Gastrocnemius medialis (tissue), 4 donors: ENCODE data around the gene ATG4B.

ENCODE experiments used
- CTCF ChIP-seq, 5 experiments: fragments of 450-650 bp in 3 of 5; fragments of 200-600 bp in 2 of 5; sonication (generic) in 2 of 5; IDR thresholded peaks in 4 of 5; conservative IDR thresholded peaks in 1 of 5; 1 replicate in 4 of 5; 2 replicates in 1 of 5; pipeline ENCODE4 v1.5.1; 2016 to 2019; ENCODE audit warnings: antibody characterized with exemption in 5 of 5, mild to moderate bottlenecking in 3 of 5, moderate library complexity in 3 of 5
- POLR2A ChIP-seq, 2 donors: fragments of 450-650 bp; IDR thresholded peaks; one replicate each; pipeline ENCODE4 v1.6.1; 2017; ENCODE audit warnings: antibody characterized with exemption in 2 of 2, mild to moderate bottlenecking in 2 of 2, moderate library complexity in 2 of 2

DNA sequence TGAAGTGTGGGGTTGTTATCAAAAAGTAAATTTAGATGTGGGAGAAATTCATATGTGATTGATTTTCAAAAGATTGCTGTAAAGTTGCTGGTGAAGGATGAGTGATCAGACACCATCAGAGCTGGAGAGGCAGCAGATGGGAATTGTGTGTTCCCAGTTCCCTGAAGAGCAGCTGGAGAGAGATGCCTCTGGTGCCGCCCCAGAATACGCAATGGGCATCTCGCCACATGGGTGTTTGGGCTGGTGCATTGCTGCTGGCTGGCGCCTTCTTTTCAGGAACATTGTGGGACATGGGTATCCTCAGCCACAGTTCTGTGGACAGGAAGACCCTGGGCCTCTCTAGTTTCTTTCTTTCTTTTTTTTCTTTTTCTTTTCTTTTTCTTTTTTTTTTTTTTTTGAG is 11.9 kb downstream of the ATG4B start:
- no peak for TF ChIP-seq CTCF (IDR thresholded peaks at IDR 0.05 in 4 of 5, conservative IDR thresholded peaks at IDR 0.05 in 1 of 5)
- TF ChIP-seq POLR2A (IDR thresholded peaks at IDR 0.05), result no peak
